ENCODE data around the gene COL9A1. TPM values are rescaled to one million over a fixed set of nuclear protein-coding genes. Genes with fewer than 3 reads are reported as not detected.

COL9A1 gene
- total and polyA plus RNA-seq, 2 of the 4 experiments (the other 2 are of a cell fraction): not detected

- no peak for ATAC-seq (ENCODE audit: low read depth)
- Histone ChIP-seq H3K9me3 (ENCODE audit: control insufficient read depth, insufficient read depth, low read length) (no peaks in the 10 kb centered on the region), H2AK9ac (replicated peaks; ENCODE audit: low read depth, low read length, poor library complexity) (no peak overlapping the region), H2BK5ac (ENCODE audit: low read depth, low read length, poor library complexity, severe bottlenecking) (no peak overlapping the region), H3K9me1 (ENCODE audit: insufficient read depth, low read length) (no peaks in the 10 kb centered on the region), H4K8ac (ENCODE audit: low read depth in 2 of 2, low read length in 2 of 2) (no peak overlapping the region), H2BK15ac (ENCODE audit: low read depth, low read length) (no peak overlapping the region), H2BK20ac (ENCODE audit: low read depth, low read length) (no peak overlapping the region), H3K4ac (ENCODE audit: low read depth, low read length) (no peak overlapping the region), H2AFZ (replicated peaks; ENCODE audit: low read length, poor library complexity) (no peak overlapping the region), H3K36me3 (ENCODE audit: control insufficient read depth, insufficient read depth, low read length) (no peaks in the 10 kb centered on the region), H3K4me1 (ENCODE audit: control insufficient read depth, insufficient read depth, low read length) (no peaks in the 10 kb centered on the region), H2AK5ac (ENCODE audit: low read depth, low read length) (no peak overlapping the region), H3K79me1 (ENCODE audit: low read depth in 1 of 2, low read length in 2 of 2) (no peaks in the 10 kb centered on the region), H2BK120ac (ENCODE audit: low read depth, low read length) (no peak overlapping the region), H4K91ac (ENCODE audit: insufficient read depth, low read depth, low read length) (no peak overlapping the region), H3K9ac (ENCODE audit: low read depth, low read length) (no peak overlapping the region), H3K23ac (ENCODE audit: low read depth, low read length) (no peak overlapping the region), H3K4me3 (ENCODE audit: insufficient read depth, low read depth, low read length) (no peak overlapping the region), H3K14ac (replicated peaks; ENCODE audit: low read depth, low read length) (no peak overlapping the region), H3K27me3 (ENCODE audit: control insufficient read depth, insufficient read depth, low read length) (no peaks in the 10 kb centered on the region), H3K4me2 (ENCODE audit: low read depth, low read length) (no peak overlapping the region), H3K56ac (ENCODE audit: extremely low read depth, insufficient read depth, low read length) (no peak overlapping the region), H4K5ac (ENCODE audit: low read depth, low read length) (no peak overlapping the region), H4K20me1 (ENCODE audit: insufficient read depth, low read length) (no peaks in the 10 kb centered on the region), H3K18ac (ENCODE audit: low read depth, low read length) (no peak overlapping the region), H3K27ac (ENCODE audit: insufficient read depth, low read length) (no peak overlapping the region)
- POLR2A ChIA-PET (ENCODE audit: unreplicated experiment): no interaction called here
- in situ Hi-C loops (cut with MboI; ENCODE audit: low sequenced_read_pairs): no loop called here
- intact Hi-C loops (cut with micrococcal nuclease): no loop called here
- DNase-seq: no peak
- WGBS, 2 experiments (ENCODE audit: extremely low coverage in 2 of 2, insufficient read length in 1 of 2): no CpG with 5 or more reads among the region's 3 CpGs
- CTCF ChIA-PET: no interaction called here
- TF ChIP-seq USF2 (IDR thresholded peaks at IDR 0.05; ENCODE audit: low read depth, low read length): no peak
- no peak for TF ChIP-seq BHLHE40 (IDR thresholded peaks at IDR 0.05; ENCODE audit: low read depth, low read length)
- TF ChIP-seq CEBPB (IDR thresholded peaks at IDR 0.05; ENCODE audit: low read depth, low read length): no peak
- TF ChIP-seq RCOR1 (IDR thresholded peaks at IDR 0.05; ENCODE audit: insufficient replicate concordance, low read length): no peak
- TF ChIP-seq NFE2L2 (IDR thresholded peaks at IDR 0.05; ENCODE audit: low read depth, low read length): no peak
- no peak for TF ChIP-seq FOS (IDR thresholded peaks at IDR 0.05; ENCODE audit: low read depth, low read length)
- no peak for TF ChIP-seq RAD21 (IDR thresholded peaks at IDR 0.05; ENCODE audit: low read length)
- TF ChIP-seq MXI1 (IDR thresholded peaks at IDR 0.05; ENCODE audit: borderline replicate concordance, low read depth, low read length): no peak
- TF ChIP-seq MAZ (IDR thresholded peaks at IDR 0.05; ENCODE audit: borderline replicate concordance, low read depth, low read length): no peak
- no peak for TF ChIP-seq POLR2A (IDR thresholded peaks at IDR 0.05; ENCODE audit: low read depth, low read length)
- TF ChIP-seq ELK1 (IDR thresholded peaks at IDR 0.05; ENCODE audit: borderline replicate concordance, low read depth, low read length): no peak
- no TSS peak for BruUV-seq (replicated peaks)
- dilution Hi-C loops (cut with HindIII; ENCODE audit: low sequenced_read_pairs, unreplicated experiment): no loop called here
Measured at GRCh38 chr6:70176842-70177550, 125.9 kb downstream of the COL9A1 start.
